HEK293 (cell line): ENCODE measurements around the gene FNDC8.

ENCODE experiments used
- ZBTB1 ChIP-seq: fragments of 450-650 bp; formaldehyde crosslinking; IDR thresholded peaks from 2 replicates; pipeline ENCODE4 v1.5.1; 2016; ENCODE audit warnings: missing biosample characterization, missing genetic modification characterization
- ZSCAN23 ChIP-seq: fragments of 450-650 bp; formaldehyde crosslinking; IDR thresholded peaks from 2 replicates; pipeline ENCODE4 v1.5.1; 2016; ENCODE audit warnings: missing biosample characterization, missing genetic modification characterization
- TF ChIP-seq, protein P1 (sequence below): fragments of 450-650 bp; formaldehyde crosslinking; IDR thresholded peaks from 2 replicates; pipeline ENCODE4 v1.5.1; 2016; ENCODE audit warnings: missing biosample characterization, missing genetic modification characterization
- TF ChIP-seq, protein P2 (sequence below): fragments of 450-650 bp; formaldehyde crosslinking; IDR thresholded peaks from 2 replicates; pipeline ENCODE4 v1.5.1; 2016; ENCODE audit warnings: missing biosample characterization, missing genetic modification characterization

- TF ChIP-seq, protein P1, sequence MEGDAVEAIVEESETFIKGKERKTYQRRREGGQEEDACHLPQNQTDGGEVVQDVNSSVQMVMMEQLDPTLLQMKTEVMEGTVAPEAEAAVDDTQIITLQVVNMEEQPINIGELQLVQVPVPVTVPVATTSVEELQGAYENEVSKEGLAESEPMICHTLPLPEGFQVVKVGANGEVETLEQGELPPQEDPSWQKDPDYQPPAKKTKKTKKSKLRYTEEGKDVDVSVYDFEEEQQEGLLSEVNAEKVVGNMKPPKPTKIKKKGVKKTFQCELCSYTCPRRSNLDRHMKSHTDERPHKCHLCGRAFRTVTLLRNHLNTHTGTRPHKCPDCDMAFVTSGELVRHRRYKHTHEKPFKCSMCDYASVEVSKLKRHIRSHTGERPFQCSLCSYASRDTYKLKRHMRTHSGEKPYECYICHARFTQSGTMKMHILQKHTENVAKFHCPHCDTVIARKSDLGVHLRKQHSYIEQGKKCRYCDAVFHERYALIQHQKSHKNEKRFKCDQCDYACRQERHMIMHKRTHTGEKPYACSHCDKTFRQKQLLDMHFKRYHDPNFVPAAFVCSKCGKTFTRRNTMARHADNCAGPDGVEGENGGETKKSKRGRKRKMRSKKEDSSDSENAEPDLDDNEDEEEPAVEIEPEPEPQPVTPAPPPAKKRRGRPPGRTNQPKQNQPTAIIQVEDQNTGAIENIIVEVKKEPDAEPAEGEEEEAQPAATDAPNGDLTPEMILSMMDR (tag by site-specific recombination), result no peak
- TF ChIP-seq ZBTB1 (tag by site-specific recombination) (no peak), ZSCAN23 (tag by site-specific recombination) (no peak)
- TF ChIP-seq, protein P2, sequence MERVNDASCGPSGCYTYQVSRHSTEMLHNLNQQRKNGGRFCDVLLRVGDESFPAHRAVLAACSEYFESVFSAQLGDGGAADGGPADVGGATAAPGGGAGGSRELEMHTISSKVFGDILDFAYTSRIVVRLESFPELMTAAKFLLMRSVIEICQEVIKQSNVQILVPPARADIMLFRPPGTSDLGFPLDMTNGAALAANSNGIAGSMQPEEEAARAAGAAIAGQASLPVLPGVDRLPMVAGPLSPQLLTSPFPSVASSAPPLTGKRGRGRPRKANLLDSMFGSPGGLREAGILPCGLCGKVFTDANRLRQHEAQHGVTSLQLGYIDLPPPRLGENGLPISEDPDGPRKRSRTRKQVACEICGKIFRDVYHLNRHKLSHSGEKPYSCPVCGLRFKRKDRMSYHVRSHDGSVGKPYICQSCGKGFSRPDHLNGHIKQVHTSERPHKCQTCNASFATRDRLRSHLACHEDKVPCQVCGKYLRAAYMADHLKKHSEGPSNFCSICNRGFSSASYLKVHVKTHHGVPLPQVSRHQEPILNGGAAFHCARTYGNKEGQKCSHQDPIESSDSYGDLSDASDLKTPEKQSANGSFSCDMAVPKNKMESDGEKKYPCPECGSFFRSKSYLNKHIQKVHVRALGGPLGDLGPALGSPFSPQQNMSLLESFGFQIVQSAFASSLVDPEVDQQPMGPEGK, result no peak
Observed at GRCh38 chr17:35169835-35170363, 48.5 kb downstream of the FNDC8 start.
